HepG2 (cell line): ENCODE data around the gene COL5A1. TPM values are rescaled to one million over a fixed set of nuclear protein-coding genes. Genes with fewer than 3 reads are reported as not detected.
A peak's percentile ranks its signal among the peaks of the same experiment; 100 is the strongest.

ENCODE experiments used
- ATAC-seq: fragments of 200-7000 bp; cut with Tn5 transposase; 3 replicates; pipeline ENCODE4 v1.9.1; 2020; ENCODE audit warnings: mild to moderate bottlenecking, moderate library complexity
- BruUV-seq: library from RNA; stranded (reverse); fragments of 400-500 nt; replicated peaks from 2 replicates; lab custom pipeline; 2021; lab: Mats Ljungman, UMichigan
- CTCF ChIA-PET: fragments of 300-600 bp; formaldehyde crosslinking; extraction: SDS; loops from one replicate; lab custom pipeline; 2021; ENCODE audit warnings: low total read pairs, inconsistent platforms, low intra/inter-chr PET ratio; lab: Yijun Ruan, JAX
- POLR2A ChIA-PET: fragments of 350-600 bp; sonication (Branson Sonifier 250); formaldehyde crosslinking; loops from one replicate; lab custom pipeline; 2020; ENCODE audit warnings: antibody characterized with exemption, inconsistent platforms; lab: Yijun Ruan, JAX
- DNase-seq: peaks from one replicate; pipeline ENCODE4 v3.0.0-alpha.2; 2015; ENCODE audit warnings: low spot score
- FAIRE-seq: peaks from 3 replicates; lab custom pipeline; 2011; peaks lifted over from hg19 to GRCh38; lab: Jason Lieb, UNC
- H2AFZ ChIP-seq: one replicate; pipeline ENCODE4 v1.6.1; 2011; ENCODE audit warnings: low read length, inconsistent platforms
- H3K27ac ChIP-seq: fragments of 300-600 bp; 3 replicates; pipeline ENCODE4 v1.8.0; 2011; ENCODE audit warnings: mixed run types, mild to moderate bottlenecking, mixed read lengths, low read length, inconsistent platforms; ENCODE audit not compliant: insufficient read depth; ENCODE audit errors: extremely low read length
- H3K27me3 ChIP-seq, 2 experiments: fragments of 200-600 bp in 1 of 2; 2 replicates in 1 of 2; 3 replicates in 1 of 2; pipeline versions ENCODE4 v1.6.0 to v1.8.0; 2011; ENCODE audit warnings: low read length in 2 of 2, mild to moderate bottlenecking in 2 of 2, moderate library complexity in 2 of 2, inconsistent platforms in 1 of 2; ENCODE audit not compliant: insufficient read depth in 2 of 2, control insufficient read depth in 1 of 2
- H3K36me3 ChIP-seq, 2 experiments: fragments of 200-600 bp in 1 of 2; replicated peaks in 1 of 2; 2 replicates in 1 of 2; 3 replicates in 1 of 2; pipeline versions ENCODE4 v1.5.1 to v1.8.0; 2011; ENCODE audit warnings: low read length in 2 of 2, inconsistent platforms in 1 of 2; ENCODE audit not compliant: insufficient read depth in 2 of 2, control insufficient read depth in 1 of 2
- H3K4me1 ChIP-seq: 2 replicates; pipeline ENCODE4 v1.5.1; 2012; ENCODE audit warnings: low read length, inconsistent platforms; ENCODE audit not compliant: insufficient read depth
- H3K4me2 ChIP-seq: 2 replicates; pipeline ENCODE4 v1.6.0; 2011; ENCODE audit warnings: low read depth, low read length, inconsistent platforms
- H3K4me3 ChIP-seq, 3 experiments: fragments of 200-600 bp in 1 of 3; sonication (generic), shearing (Covaris generic) in 1 of 3; replicated peaks in 1 of 3; 2 replicates each; pipeline ENCODE4 v1.5.1; 2011 to 2016; ENCODE audit warnings: low read length in 3 of 3, inconsistent platforms in 2 of 3, low read depth in 2 of 3, mild to moderate bottlenecking in 2 of 3, control low read depth in 1 of 3, mixed read lengths in 1 of 3; ENCODE audit not compliant: insufficient read depth in 1 of 3
- H3K79me2 ChIP-seq: one replicate; pipeline ENCODE4 v1.6.1; 2011; ENCODE audit warnings: low read length, inconsistent platforms; ENCODE audit not compliant: insufficient read depth
- H3K9ac ChIP-seq: 2 replicates; pipeline ENCODE4 v1.6.0; 2011; ENCODE audit warnings: mild to moderate bottlenecking, low read depth, low read length, inconsistent platforms; ENCODE audit not compliant: insufficient read depth
- H3K9me3 ChIP-seq: 2 replicates; pipeline ENCODE4 v1.5.1; 2012; ENCODE audit warnings: mild to moderate bottlenecking, low read length
- H4K20me1 ChIP-seq: 2 replicates; pipeline ENCODE4 v1.6.0; 2011; ENCODE audit warnings: inconsistent platforms, mild to moderate bottlenecking, low read length, moderate library complexity; ENCODE audit not compliant: insufficient read depth
- CHCHD3 ChIP-seq: sonication (generic); formaldehyde crosslinking; IDR thresholded peaks from 2 replicates; pipeline ENCODE4 v1.8.0; 2022; ENCODE audit warnings: mild to moderate bottlenecking, missing genetic modification reagents, moderate library complexity
- DPF2 ChIP-seq: sonication (generic); formaldehyde crosslinking; IDR thresholded peaks from 2 replicates; pipeline ENCODE4 v1.4.0; 2020; ENCODE audit warnings: mild to moderate bottlenecking, low read depth, missing genetic modification reagents, borderline replicate concordance
- FOSL2 ChIP-seq: sonication (generic); formaldehyde crosslinking; IDR thresholded peaks from 2 replicates; pipeline ENCODE4 v1.4.0; 2020; ENCODE audit warnings: missing genetic modification reagents
- KLF11 ChIP-seq: IDR thresholded peaks from 2 replicates; pipeline ENCODE4 v1.6.1; 2016; ENCODE audit warnings: missing compliant biosample characterization
- KLF6 ChIP-seq: IDR thresholded peaks from 2 replicates; pipeline ENCODE4 v1.8.0; 2016; ENCODE audit warnings: missing biosample characterization, missing genetic modification reagents
- RCOR2 ChIP-seq: IDR thresholded peaks from 2 replicates; pipeline ENCODE4 v1.6.1; 2016; ENCODE audit warnings: missing biosample characterization, missing genetic modification reagents
- XBP1 ChIP-seq: sonication (generic); formaldehyde crosslinking; IDR thresholded peaks from 2 replicates; pipeline ENCODE4 v1.5.0; 2020; ENCODE audit warnings: missing genetic modification reagents
- ZKSCAN8 ChIP-seq: IDR thresholded peaks from 2 replicates; pipeline ENCODE4 v1.6.1; 2016; ENCODE audit warnings: borderline replicate concordance, missing genetic modification reagents, missing compliant biosample characterization
- ZMYM2 ChIP-seq: sonication (generic); formaldehyde crosslinking; IDR thresholded peaks from 2 replicates; pipeline ENCODE4 v1.8.0; 2022; ENCODE audit warnings: mild to moderate bottlenecking, missing genetic modification reagents
- ZNF180 ChIP-seq: sonication (generic); formaldehyde crosslinking; IDR thresholded peaks from 2 replicates; pipeline ENCODE4 v1.4.0; 2020; ENCODE audit warnings: low read depth, missing genetic modification reagents, borderline replicate concordance
- ZNF317 ChIP-seq: sonication (generic); formaldehyde crosslinking; IDR thresholded peaks from 2 replicates; pipeline ENCODE4 v1.5.0; 2020; ENCODE audit warnings: mild to moderate bottlenecking, missing genetic modification reagents
- ZSCAN25 ChIP-seq: sonication (generic); formaldehyde crosslinking; IDR thresholded peaks from 2 replicates; pipeline ENCODE4 v1.8.0; 2022; ENCODE audit warnings: mild to moderate bottlenecking, missing genetic modification reagents
- WGBS: methylation state at CpG from one replicate; pipeline ENCODE4 v1.1.6; 2017; ENCODE audit warnings: low lambda C conversion rate; 5-methylcytosine and 5-hydroxymethylcytosine counted together
- in situ Hi-C: cut with HindIII; loops from 2 replicates; pipeline ENCODE4 v1.10.0; 2017; ENCODE audit warnings: low pct_unique_long_range_greater_than_20kb; ENCODE audit not compliant: extremely low pct_ligation_motif_present
- intact Hi-C: fragments of 100-400 bp; cut with micrococcal nuclease; formaldehyde crosslinking; loops from one replicate; pipeline ENCODE4 v1.10.0; 2022; ENCODE audit not compliant: unreplicated experiment
- polyA plus RNA-seq, 8 experiments: library from polyadenylated mRNA; depleted of rRNA in 3 of 8; stranded (reverse) in 7 of 8; unstranded in 1 of 8; fragments of >200 nt; fragmentation: Illumina TruSeq in 4 of 8; extraction: Trizol in 4 of 8; gene quantifications; 2 replicates each; pipeline versions ENCODE4 v1.2.1 to v1.2.3, GENCODE V29; 2011 to 2016; ENCODE audit warnings: low read depth in 4 of 8, missing spikeins in 1 of 8, mixed read lengths in 1 of 8; ENCODE audit not compliant: insufficient read depth in 1 of 8
- total RNA-seq, 5 experiments: library from RNA; depleted of rRNA; stranded (reverse); fragments of >200 nt; fragmentation: Illumina TruSeq; extraction: Trizol; gene quantifications; 2 replicates each; pipeline ENCODE4 v1.2.3, GENCODE V29; 2016; ENCODE audit warnings: low read depth in 1 of 5
- TF ChIP-seq, protein P1 (sequence below): sonication (generic); formaldehyde crosslinking; IDR thresholded peaks from 2 replicates; pipeline ENCODE4 v1.4.0; 2020; ENCODE audit warnings: missing genetic modification reagents
- TF ChIP-seq, protein P2 (sequence below): sonication (generic); formaldehyde crosslinking; IDR thresholded peaks from 2 replicates; pipeline ENCODE4 v1.5.0; 2020; ENCODE audit warnings: missing genetic modification reagents
- TF ChIP-seq, protein P3 (sequence below): sonication (generic); formaldehyde crosslinking; IDR thresholded peaks from 2 replicates; pipeline ENCODE4 v1.9.0; 2021; ENCODE audit warnings: missing genetic modification reagents, mild to moderate bottlenecking, borderline replicate concordance
- TF ChIP-seq, protein P4 (sequence below): sonication (generic); formaldehyde crosslinking; IDR thresholded peaks from 2 replicates; pipeline ENCODE4 v1.8.0; 2022; ENCODE audit warnings: mild to moderate bottlenecking, missing genetic modification reagents, moderate library complexity
- TF ChIP-seq, protein P5 (sequence below), 2 experiments: fragments of 450-650 bp in 1 of 2; sonication (generic) in 1 of 2; formaldehyde crosslinking; IDR thresholded peaks; 2 replicates each; pipeline versions ENCODE4 v1.5.0 to v1.8.0; 2020 to 2022; ENCODE audit warnings: mild to moderate bottlenecking in 1 of 2, missing genetic modification reagents in 1 of 2
- TF ChIP-seq, protein P6 (sequence below): sonication (generic); formaldehyde crosslinking; IDR thresholded peaks from 2 replicates; pipeline ENCODE4 v1.5.0; 2020; ENCODE audit warnings: missing genetic modification reagents

The COL5A1 gene
- total and polyA plus RNA-seq, 2 of the 13 experiments (the other 11 are each of a cell fraction or from before 2014, with no cell fraction given) = not detected

DNA sequence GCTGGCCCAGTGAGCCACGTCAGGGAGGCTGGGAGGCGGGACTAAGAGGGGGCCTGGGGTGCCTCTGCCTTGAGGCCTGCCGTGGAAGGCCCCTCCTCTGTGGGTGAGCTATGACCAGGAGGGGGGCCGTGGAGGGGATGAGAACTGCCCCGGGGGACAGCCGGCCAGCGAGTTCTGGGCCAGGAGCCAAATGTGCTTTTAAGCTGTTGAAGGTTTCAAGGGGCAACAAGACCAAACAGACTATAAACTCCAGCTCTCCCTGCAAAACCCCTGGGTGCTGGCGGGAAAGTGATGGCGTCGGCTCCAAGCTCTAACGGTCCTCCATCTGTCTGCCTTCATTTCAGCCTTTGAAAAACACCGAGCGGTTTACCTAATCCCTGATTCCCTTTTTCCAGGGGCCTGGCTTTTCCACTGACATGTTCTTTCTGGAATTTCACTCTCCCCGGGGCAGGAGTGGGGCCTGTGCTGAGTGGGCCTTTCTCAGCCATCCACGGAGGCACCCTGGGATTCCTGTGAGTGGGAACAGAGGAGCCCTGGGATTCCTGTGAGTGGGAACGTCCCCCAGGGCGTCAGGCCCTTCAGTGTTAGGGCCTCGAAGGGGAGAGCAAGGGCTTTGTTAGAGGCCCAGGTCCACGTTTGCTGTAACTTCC is 65.6 kb downstream of the COL5A1 start:
- peaks cover 4 to 40% of the 10 kb centered on the region in 2 experiments; a peak in 4 of 5 replicates for H3K27me3 ChIP-seq
- BruUV-seq = no TSS peak
- H4K20me1 ChIP-seq = no peaks in the 10 kb centered on the region
- no peak overlapping the region for H3K27ac ChIP-seq
- intact Hi-C loops (no loop called here), in situ Hi-C loops (no loop called here)
- CTCF ChIA-PET = no interaction called here
- H3K4me3 ChIP-seq = no peak overlapping the region
- 7% methylated on average over 7 of the region's 19 CpGs for WGBS
- no peak for FAIRE-seq
- DNase-seq = peak; percentile 7
- H3K36me3 ChIP-seq = no peaks in the 10 kb centered on the region
- ATAC-seq = no peak; the same call in 2 of the 3 replicates
- no peaks in the 10 kb centered on the region for H3K9me3 ChIP-seq
- POLR2A ChIA-PET = no interaction called here
- no peaks in the 10 kb centered on the region for H3K4me1 ChIP-seq
- H2AFZ ChIP-seq = no peak overlapping the region
- H3K4me2 ChIP-seq = no peak overlapping the region
- H3K9ac ChIP-seq = no peak overlapping the region
- TF ChIP-seq KLF11 (CRISPR knock-in tag) = no peak
- TF ChIP-seq ZNF317 (CRISPR knock-in tag) = no peak
- TF ChIP-seq, protein P1, sequence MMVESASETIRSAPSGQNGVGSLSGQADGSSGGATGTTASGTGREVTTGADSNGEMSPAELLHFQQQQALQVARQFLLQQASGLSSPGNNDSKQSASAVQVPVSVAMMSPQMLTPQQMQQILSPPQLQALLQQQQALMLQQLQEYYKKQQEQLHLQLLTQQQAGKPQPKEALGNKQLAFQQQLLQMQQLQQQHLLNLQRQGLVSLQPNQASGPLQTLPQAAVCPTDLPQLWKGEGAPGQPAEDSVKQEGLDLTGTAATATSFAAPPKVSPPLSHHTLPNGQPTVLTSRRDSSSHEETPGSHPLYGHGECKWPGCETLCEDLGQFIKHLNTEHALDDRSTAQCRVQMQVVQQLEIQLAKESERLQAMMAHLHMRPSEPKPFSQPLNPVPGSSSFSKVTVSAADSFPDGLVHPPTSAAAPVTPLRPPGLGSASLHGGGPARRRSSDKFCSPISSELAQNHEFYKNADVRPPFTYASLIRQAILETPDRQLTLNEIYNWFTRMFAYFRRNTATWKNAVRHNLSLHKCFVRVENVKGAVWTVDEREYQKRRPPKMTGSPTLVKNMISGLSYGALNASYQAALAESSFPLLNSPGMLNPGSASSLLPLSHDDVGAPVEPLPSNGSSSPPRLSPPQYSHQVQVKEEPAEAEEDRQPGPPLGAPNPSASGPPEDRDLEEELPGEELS (CRISPR knock-in tag) = no peak
- TF ChIP-seq KLF6 = no peak
- TF ChIP-seq ZKSCAN8 (CRISPR knock-in tag) = no peak
- TF ChIP-seq DPF2 (CRISPR knock-in tag) = no peak
- TF ChIP-seq, protein P2, sequence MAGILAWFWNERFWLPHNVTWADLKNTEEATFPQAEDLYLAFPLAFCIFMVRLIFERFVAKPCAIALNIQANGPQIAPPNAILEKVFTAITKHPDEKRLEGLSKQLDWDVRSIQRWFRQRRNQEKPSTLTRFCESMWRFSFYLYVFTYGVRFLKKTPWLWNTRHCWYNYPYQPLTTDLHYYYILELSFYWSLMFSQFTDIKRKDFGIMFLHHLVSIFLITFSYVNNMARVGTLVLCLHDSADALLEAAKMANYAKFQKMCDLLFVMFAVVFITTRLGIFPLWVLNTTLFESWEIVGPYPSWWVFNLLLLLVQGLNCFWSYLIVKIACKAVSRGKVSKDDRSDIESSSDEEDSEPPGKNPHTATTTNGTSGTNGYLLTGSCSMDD (CRISPR knock-in tag) = no peak
- no peak for TF ChIP-seq FOSL2
- TF ChIP-seq, protein P3, sequence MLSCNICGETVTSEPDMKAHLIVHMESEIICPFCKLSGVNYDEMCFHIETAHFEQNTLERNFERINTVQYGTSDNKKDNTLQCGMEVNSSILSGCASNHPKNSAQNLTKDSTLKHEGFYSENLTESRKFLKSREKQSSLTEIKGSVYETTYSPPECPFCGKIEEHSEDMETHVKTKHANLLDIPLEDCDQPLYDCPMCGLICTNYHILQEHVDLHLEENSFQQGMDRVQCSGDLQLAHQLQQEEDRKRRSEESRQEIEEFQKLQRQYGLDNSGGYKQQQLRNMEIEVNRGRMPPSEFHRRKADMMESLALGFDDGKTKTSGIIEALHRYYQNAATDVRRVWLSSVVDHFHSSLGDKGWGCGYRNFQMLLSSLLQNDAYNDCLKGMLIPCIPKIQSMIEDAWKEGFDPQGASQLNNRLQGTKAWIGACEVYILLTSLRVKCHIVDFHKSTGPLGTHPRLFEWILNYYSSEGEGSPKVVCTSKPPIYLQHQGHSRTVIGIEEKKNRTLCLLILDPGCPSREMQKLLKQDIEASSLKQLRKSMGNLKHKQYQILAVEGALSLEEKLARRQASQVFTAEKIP = no peak
- no peak for TF ChIP-seq RCOR2 (CRISPR knock-in tag)
- TF ChIP-seq, protein P4, sequence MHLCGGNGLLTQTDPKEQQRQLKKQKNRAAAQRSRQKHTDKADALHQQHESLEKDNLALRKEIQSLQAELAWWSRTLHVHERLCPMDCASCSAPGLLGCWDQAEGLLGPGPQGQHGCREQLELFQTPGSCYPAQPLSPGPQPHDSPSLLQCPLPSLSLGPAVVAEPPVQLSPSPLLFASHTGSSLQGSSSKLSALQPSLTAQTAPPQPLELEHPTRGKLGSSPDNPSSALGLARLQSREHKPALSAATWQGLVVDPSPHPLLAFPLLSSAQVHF (CRISPR knock-in tag) = no peak
- TF ChIP-seq XBP1 (CRISPR knock-in tag) = no peak
- TF ChIP-seq, protein P5, sequence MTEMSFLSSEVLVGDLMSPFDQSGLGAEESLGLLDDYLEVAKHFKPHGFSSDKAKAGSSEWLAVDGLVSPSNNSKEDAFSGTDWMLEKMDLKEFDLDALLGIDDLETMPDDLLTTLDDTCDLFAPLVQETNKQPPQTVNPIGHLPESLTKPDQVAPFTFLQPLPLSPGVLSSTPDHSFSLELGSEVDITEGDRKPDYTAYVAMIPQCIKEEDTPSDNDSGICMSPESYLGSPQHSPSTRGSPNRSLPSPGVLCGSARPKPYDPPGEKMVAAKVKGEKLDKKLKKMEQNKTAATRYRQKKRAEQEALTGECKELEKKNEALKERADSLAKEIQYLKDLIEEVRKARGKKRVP (CRISPR knock-in tag; IDR thresholded peaks at IDR 0.05) = no peak
- TF ChIP-seq ZNF180 (CRISPR knock-in tag) = no peak
- TF ChIP-seq ZMYM2 (CRISPR knock-in tag) = no peak
- no peak for TF ChIP-seq ZSCAN25 (CRISPR knock-in tag)
- no peak for TF ChIP-seq CHCHD3 (CRISPR knock-in tag)
- TF ChIP-seq, protein P6, sequence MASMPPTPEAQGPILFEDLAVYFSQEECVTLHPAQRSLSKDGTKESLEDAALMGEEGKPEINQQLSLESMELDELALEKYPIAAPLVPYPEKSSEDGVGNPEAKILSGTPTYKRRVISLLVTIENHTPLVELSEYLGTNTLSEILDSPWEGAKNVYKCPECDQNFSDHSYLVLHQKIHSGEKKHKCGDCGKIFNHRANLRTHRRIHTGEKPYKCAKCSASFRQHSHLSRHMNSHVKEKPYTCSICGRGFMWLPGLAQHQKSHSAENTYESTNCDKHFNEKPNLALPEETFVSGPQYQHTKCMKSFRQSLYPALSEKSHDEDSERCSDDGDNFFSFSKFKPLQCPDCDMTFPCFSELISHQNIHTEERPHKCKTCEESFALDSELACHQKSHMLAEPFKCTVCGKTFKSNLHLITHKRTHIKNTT (CRISPR knock-in tag) = no peak
- no peaks in the 10 kb centered on the region for H3K79me2 ChIP-seq
